NCI-H2227 (cell line): Measurements from ENCODE around the gene IL13RA1.
"Not testable (repeated sequence)": the region's sequence is repeated elsewhere in the genome, so short reads cannot be mapped to it uniquely, and the experiment has no call there.

Experiments
- DNase-seq: peaks from one replicate; lab custom pipeline; 2025; ENCODE audit not compliant: unreplicated experiment; lab: John Stamatoyannopoulos, UW

Gene IL13RA1

GRCh38 chrX:118727686-118728339 is 407 bp downstream of the IL13RA1 start:
- peak; percentile 12 for DNase-seq

- DNase-seq = no peak
These were observed 1.7 kb downstream of the IL13RA1 start for GRCh38 chrX:118729042-118729652.

GRCh38 chrX:118730500-118731247 is 3.3 kb downstream of the IL13RA1 start:
- DNase-seq = no peak

- not testable (repeated sequence) for DNase-seq
These were observed 5.1 kb downstream of the IL13RA1 start for GRCh38 chrX:118732551-118732950.

GRCh38 chrX:118734909-118735308 is 7.5 kb downstream of the IL13RA1 start:
- no peak for DNase-seq

- DNase-seq = no peak
These were observed 9.1 kb downstream of the IL13RA1 start for GRCh38 chrX:118736394-118737010.

GRCh38 chrX:118739577-118739976 is 12.2 kb downstream of the IL13RA1 start:
- DNase-seq = no peak

- DNase-seq = no peak
These were observed 13.0 kb downstream of the IL13RA1 start for GRCh38 chrX:118740276-118740889.

- DNase-seq = no peak
These were observed 14.8 kb downstream of the IL13RA1 start for GRCh38 chrX:118742176-118742575.

GRCh38 chrX:118745570-118745969 is 18.2 kb downstream of the IL13RA1 start:
- DNase-seq = no peak

GRCh38 chrX:118751950-118752783 is 24.8 kb downstream of the IL13RA1 start:
- no peak for DNase-seq

- no peak for DNase-seq
These were observed 28.2 kb downstream of the IL13RA1 start for GRCh38 chrX:118755633-118756032.

GRCh38 chrX:118756101-118756500 is 28.7 kb downstream of the IL13RA1 start:
- no peak for DNase-seq

- DNase-seq = no peak
These were observed 31.1 kb downstream of the IL13RA1 start for GRCh38 chrX:118758511-118758910.

- no peak for DNase-seq
These were observed 32.6 kb downstream of the IL13RA1 start for GRCh38 chrX:118760025-118760424.

GRCh38 chrX:118761939-118762707 is 34.7 kb downstream of the IL13RA1 start:
- DNase-seq = peak; percentile 34

- DNase-seq = no peak
These were observed 36.1 kb downstream of the IL13RA1 start for GRCh38 chrX:118763489-118763888.

- DNase-seq = no peak
These were observed 36.7 kb downstream of the IL13RA1 start for GRCh38 chrX:118764122-118764521.

GRCh38 chrX:118770133-118770760 is 42.8 kb downstream of the IL13RA1 start:
- no peak for DNase-seq
